ENCODE measurements around the gene TMEM131L. TPM values are rescaled to one million over a fixed set of nuclear protein-coding genes. Genes with fewer than 3 reads are reported as not detected.

The TMEM131L gene
- polyA plus RNA-seq, 12 donors, result 39.8 to 71.7 (median 54.0) TPM; not detected in 1

DNA sequence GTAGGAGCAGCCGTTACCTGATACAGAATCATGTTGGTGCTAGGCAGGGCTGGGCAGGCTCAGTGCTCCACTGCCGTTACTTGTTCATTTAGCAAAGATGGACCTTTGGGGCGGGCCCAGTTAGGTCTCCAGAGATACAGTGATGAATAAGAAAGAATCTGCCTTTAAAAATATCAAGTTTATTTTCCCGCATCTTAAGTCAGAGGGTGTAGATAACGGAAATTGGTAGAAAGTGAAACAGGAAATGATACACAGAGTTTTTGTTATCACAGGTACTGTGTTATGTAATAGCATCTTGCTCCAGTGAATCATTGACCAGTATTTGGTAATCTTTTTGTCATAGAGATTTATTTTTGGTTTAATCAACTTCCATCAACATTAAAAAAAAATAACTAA lies 5.5 kb downstream of the TMEM131L start:
- no peak for DNase-seq

DNA sequence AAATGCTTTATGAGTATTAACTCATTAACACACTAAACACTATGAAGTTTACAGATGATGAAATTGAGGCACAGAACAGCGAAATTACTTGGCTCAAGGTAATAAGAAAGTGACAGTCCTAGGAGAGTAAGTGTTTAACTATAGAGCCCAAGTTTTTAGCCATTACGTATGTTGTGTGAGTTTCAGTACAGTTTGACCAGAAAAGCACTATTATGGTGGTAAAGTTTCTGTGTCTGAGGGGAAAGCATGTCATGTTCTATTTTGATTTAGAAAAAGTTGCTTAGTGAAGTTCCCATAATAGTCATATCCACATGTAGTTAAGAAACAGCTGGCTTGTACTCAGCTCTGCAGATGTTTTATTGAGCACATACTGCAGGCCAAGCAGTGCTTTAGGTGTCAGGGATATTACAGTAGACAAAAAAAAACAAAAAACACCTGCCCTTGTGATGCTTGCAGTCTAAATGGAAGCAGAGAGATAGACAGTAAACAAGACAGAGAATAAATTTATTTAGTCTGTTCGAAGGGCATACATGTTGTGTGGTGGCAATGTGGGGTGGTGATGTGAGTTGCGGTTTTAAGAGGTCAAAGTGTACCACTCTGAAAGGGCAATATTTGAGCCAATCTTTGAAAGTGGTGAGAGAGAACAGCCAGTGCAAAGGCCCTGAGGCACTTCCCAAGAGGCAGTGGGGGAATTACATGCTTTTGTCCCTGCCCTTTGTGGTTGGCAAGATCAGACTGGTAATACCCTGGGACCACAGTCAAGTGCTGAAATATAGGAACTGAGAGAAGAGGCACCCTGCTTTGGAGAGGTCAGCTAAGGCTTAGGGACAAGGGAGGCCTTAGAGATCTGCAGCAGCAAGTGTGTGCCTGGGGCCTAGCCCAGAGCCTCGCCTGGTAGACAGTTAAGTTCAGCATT lies 6.2 kb downstream of the TMEM131L start:
- no peak for DNase-seq

DNA sequence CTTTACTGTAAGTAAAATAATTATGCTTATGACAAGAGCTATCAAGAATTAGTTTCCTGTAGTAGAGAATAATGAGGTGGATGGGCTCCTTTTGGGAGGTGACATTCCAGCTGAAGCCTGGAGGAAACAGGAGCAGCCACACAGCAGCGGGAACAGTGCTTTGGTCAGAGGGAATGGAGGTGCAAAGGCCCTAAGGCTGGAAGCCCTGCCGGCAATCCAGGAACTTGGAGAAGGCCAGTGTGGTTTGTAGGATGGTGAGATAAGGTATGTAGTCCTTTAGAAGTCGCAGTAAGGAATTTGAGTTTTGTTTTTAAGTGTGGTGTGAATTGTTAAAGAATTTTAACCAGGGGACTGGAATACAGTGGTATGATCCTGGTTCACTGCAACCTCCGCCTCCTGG lies 8.1 kb downstream of the TMEM131L start:
- no peak for DNase-seq

DNA sequence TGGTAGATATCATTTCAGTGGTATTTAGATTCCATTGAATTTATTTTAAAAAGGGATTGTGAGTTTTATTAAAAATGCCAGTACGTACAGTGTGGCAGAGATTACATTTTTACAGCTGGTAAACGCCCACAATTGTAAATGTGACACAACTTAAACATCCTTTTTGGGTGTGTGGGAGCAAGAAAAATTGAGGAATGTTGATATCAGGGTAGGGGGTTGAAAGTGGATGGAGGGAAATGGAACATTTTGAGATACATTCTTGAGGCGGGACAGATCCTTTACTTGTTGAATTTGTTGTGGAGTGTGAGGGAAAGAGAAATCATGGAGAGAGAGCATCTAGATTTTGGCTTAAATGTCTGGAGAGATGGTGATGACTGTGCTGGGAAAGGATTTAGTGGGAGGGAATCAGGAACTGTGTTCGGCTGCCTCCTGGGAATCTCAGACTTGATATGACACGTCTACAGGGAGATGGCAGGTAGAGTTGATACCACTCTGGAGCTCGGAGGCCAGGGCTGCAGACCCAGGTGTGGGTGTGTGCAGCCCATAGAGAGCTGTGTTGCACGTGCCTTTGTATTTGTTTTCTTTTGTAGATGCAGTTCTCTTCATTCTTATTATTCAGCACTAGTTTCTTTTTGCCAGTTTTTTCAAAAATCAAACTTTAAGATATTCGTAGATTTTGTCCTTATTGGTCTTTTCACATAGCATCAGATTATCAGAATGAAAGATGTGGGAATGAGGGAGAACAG lies 10.8 kb downstream of the TMEM131L start:
- DNase-seq, result no peak

DNA sequence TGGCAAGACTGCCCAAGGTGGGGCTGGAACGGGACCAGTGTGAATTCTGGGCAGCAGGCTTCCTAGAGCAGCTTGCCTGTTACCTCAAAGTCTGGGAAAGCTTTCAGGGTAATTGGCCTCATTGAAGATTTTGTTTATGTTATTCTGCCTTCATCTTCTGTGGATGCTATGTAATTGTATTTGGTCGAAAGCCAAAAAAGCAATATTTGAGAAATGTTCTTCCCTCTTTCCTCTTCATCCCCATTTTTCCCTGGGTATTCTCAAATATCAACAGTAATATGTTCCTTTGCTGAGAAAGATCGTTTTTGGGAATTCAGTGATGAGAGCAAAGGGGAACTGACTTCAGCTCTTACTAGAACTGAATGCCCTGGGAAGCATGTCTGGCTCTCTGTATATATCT lies 12.9 kb downstream of the TMEM131L start:
- DNase-seq, result no peak

DNA sequence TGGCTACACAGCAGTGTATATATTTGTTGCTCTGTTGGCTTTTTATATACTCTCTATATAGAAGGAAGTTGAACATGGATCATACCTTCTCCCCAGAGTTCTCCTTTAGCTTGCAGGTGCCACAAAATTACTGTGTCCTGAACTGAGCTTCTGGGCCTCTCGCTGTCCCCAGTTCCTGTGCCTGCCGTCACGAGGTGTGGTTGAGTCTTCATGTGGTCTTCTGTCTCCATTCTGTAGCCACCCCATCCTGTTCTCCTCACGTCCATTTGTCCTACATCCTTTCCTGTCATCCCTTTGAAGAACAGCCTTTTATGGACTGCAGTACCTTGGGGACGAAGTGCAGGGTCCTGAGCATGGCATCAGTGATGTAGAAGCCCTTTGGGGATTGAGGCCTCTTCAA lies 14.5 kb downstream of the TMEM131L start:
- no peak for DNase-seq

DNA sequence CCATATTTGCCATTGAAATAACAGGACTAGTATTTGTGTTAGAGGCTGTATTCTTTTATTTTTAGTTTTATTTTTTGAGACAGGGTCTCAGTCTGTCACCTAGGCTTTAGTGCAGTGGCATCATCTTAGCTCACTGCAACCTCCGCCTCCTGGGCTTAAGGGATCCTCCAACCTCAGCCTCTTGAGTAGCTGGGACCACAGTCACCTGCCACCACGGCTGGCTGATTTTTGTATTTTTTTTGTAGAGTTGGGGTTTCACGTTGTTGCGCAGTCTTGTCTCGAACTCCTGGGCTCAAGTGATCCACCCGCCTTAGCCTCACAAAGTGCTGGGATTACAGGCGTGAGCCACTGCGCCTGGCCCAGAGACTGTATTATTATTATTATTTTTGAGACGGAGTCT lies 15.3 kb downstream of the TMEM131L start:
- no peak for DNase-seq

DNA sequence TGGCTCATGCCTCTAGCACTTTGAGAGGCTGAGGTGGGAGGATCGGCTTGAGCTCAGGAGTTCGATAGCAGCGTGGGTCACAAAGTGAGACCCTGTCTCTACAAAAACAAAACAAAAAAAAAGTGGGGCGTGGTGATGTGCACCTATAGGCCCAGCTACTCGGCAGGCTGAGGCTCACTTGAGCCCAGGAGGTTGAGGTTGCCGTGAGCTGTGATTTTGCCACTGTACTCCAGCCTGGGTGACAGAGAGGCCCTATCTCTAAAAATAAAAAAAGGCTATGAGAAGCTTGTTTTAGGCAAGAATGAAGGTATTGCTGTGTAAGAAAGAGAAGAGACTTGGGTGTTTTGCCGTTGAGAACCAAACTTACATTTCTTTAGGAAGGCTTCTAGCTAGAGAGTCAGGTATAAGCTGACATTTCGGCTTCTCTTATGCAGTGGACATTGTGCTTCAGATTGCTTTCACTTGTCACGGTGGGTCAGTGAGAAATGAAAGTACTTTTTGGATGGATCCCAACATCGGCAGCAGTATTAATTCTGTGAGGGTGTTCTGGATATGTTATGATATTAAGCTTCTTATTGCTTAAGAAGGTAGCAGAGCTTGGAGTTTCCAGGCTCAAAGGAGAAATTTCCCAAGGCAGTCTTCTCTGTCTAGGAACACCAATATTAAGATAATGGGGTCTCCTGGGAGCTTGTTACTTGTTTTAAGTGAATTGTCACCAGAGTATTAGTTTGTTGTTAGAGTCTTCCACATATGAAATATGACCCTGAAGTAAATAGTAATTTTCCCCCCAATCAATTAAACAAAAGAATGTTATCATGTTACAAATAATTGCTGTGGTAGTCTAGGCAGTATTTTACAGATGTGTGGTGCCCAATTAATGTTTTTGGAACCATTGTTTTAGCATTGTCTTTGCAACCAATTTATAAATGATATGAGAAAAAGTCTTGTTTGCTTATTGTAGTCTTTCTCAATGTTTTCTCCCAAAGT lies 17.6 kb downstream of the TMEM131L start:
- no peak for DNase-seq

DNA sequence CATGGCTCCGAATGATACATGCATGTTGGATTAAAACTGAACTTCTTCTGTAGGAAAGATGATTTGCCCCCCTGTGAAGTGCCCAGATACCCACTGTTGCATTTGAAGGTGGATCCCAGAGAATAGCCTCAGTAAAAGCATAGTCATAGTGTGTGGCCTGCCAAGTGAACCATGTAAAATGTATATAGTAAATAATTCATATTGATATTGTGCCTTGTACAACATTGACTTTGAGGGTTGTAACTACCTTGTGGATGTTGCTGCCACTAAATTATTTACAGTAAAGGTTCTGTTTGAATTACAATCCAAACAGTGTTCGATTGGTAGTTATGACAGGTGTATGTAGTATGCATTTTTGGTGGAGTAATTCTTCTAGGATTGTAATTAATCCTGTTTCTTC lies 19.2 kb downstream of the TMEM131L start:
- no peak for DNase-seq

DNA sequence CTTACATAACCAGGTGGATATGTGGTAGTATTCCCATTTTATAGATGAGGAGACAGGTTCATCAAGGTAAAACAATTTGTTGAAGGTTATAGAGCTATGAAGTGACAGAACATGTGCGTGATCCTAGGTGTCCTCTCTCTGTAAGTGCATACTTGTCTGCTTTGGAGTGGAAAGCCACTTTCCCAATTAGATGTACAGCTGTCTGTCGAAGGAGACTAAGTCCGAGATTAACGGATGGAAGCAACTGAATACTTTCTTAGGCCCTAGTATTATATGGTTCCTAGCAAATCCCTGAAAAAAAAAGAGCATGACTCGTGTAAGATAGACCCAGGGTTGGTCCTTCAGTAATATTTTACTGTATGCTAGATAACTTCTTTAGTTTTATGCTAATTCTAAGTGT lies 19.7 kb downstream of the TMEM131L start:
- DNase-seq, result no peak

DNA sequence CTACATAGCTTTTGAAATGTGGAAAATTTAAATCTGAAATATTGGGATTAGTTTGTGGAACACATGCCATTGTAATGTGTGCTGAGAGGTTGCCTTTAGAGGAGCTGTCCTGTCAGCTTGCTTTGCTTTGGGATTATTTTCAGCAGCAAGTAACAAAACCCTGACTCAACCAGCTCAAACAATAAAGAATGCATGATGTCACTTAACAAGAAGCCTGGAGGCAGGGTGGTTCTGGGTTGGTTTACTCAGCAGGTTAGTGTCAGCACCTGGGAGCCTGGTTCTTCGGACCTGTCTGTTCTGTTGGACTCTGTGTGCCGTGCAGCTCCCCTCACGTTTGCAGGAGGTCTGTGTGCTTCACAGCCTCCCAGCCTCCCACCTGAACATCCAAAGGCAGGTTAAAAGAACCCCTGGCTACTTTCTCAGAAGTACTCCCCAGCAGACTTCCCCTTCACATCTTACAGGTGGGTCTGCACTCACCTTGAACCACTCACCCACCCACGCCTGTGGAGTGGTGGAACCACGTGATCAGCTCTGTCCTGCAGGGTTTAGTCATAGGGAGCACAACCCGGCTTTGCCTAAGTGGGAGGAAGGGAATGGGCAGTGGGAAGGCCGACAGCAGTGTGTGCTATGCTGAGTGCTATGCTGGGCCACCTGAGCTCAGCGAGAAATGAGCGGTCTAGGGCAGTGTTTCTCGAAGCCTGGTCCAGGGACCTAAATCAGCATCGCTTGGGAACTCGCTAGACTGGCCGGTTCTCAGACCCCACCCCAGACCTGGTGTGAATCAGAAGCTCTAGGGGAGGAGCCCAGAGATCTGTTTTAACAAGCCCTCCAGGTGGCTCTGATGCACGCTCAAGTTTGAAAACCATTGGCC lies 20.4 kb downstream of the TMEM131L start:
- DNase-seq, result no peak

DNA sequence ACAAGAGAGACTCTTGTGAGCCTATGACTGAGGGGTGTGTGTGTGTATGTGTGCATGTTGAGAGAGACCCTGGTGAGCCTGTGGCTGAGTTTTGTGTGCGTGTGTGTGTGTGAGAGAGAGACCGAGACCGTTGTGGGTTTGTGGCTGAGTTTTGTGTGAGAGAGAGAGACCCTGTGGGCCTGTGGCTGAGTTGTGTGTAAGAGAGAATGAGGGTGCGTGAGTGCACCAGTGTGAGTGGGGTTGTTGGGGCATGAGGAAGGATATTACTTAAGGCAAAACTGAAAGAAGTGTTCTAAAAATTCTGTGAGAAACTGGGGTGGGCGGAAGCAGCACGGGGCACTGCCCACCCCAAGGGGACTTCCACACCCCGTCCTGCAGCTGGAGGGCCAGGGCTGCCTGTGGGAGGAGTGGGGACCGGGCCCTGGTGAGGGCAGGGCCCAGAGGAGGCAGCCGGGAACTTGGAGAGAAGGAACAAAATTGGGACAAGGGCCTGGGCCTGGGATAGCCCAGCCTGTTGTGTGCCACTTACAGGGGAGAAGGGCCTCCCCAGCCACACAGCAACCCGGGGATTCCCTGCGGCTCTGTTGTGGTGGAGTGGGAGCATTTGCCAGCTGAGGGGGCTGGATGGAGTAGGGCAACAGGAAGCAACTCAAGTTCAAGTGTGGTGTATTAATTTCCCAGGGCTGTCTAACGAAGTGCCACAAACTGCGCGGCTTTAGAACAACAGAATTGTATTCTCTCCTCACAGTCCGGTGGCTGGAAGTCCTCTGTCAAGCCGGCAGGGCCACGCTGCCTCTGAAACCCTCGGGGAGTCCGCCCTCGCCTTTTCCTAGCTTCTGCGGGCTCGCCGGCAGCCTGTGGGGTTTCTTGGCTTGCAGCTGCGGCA lies 22.1 kb downstream of the TMEM131L start:
- no peak for DNase-seq

DNA sequence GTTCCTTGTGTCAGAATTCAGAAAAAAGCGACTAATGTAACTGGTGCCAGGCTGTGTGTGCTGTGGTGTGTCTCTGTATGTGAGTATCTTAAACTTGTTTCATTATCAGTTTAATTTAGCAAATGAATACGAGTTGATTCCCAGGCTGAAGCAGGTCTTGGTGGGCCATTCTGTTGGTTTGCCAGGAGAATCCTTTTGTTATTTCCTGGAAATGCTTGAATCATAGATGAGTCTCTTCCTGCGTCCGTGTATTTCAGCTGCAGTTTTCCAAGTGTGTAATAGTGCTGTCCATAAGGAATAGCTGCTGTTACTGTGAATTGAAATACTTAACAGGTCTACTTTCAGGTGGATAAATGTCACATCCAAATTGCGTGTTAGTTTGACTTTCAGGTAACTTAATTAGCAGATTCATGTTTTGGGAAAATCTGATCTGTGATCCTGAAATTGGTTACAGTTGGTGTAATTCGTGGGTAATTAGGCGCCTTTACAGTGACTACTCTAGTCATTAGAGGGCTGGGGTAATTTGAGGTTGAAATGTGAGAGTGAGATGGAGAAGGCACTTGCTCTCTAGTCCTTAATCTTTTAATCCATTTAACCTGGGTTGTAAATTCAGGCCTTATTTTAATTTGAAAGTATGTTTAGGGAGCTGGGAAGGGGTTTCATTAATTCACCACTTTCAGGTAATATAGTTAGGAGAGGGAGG lies 23.8 kb downstream of the TMEM131L start:
- DNase-seq, result no peak

DNA sequence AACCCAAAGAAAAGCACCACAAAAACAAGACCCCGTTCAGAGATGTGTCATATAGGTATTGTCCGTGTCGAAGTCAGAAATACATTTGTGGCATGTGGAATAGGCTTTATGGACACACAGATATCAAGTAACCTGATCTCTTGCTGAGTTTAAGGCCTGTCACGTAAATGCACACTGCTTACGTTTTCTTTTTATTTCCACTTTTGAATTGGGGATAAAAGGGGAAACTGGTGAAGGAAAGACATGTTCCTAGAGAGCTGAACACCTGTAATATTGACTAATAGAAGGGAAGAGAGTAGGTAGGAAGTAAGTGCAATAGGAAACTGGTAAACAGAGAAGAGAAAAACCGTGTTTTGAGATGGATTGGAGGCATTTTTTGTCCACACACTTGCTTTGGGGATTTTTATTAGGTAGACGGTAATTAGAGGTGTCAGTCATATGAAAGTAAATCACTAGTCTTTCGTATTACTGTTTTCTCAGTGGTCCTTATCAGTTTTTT lies 24.9 kb downstream of the TMEM131L start:
- no peak for DNase-seq

DNA sequence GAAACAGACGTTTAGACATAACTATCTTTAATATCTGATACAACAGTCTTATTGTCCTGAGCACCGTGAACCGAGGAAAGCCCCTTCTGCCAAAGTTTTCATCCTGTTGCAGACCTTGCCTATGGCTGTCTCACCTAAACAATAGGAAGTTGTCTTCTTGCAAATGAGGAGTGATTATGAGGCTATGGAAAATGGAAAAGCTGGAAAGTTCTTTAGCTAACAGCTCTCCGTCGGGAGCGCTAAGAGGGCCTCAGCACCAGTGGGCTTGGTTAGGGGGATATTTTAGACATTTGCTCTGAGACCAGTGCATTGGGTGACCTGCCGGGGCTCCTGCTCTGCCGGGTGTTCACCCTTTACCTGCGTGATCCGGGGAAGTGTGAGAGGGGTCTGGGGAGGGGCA lies 28.4 kb downstream of the TMEM131L start:
- no peak for DNase-seq

DNA sequence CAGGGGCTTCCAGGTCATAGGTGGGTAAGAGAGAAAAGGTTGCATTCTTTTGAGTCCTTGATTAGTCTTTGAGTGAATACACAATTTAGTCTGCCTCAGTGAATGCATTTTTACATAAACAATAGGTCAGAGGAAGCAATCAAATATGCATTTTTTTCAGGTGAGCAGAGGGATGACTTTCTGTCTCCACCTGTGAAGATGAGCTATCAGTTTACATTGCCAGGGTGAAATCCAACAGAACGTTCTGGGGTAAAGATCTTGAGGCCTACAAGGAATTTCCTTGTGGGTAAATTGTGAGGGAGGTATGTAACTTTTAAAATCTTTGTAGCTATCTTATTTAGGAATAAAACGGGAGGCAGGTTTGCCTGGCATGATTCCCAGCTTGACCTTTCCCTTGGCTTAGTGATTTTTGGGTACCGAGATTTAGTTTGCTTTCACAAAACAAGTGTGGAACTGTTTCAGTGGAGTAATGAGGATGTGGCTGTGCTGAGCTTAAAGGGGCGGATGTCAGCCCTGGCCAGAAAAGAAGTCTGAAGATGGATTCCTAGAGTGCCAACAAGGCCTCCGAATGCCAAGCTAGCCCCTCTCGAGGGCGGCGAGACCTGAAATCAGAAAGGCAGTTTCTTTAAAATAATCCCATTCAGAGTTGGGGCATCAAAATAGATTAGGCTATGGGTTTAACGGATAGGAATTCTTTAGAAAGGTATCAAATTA lies 29.5 kb downstream of the TMEM131L start:
- DNase-seq, result no peak

DNA sequence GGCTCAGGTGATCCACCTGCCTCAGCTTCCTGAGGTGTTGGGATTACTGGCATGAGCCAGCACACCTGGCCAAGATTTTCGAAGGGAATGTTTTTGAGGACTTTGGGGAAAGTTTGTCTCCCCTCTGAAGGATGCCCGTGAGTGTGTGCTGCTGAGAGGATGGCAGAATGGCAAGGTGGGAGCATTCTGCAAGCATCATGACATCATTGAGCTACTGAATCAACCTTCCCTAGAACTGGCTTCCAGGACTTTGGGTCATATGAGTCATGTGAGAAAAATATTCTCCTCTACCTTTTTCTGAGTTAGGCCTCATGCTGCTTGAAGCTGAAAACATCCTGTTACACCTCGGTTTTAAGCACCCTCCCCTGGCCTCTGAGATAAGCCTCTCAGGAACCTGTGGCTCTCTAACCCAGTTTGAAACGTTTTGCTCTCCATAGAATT lies 31.0 kb downstream of the TMEM131L start:
- DNase-seq, result no peak
